HepG2 (cell line): ENCODE data around the gene MYO5B.

ENCODE experiments used
- EZH2 ChIP-seq: conservative IDR thresholded peaks from 2 replicates; pipeline ENCODE4 v1.6.1; 2012; ENCODE audit warnings: mild to moderate bottlenecking, low read depth, low read length, moderate library complexity
- FOXM1 ChIP-seq: sonication (generic); formaldehyde crosslinking; IDR thresholded peaks from 2 replicates; pipeline ENCODE4 v1.5.0; 2020; ENCODE audit warnings: missing genetic modification reagents
- NR2C2 ChIP-seq: sonication (generic); formaldehyde crosslinking; IDR thresholded peaks from 2 replicates; pipeline ENCODE4 v1.4.0; 2020; ENCODE audit warnings: missing genetic modification reagents, mild to moderate bottlenecking, moderate library complexity, borderline replicate concordance
- POLR2A ChIP-seq, 2 experiments: IDR thresholded peaks; 2 replicates each; pipeline ENCODE4 v1.6.1; 2011; ENCODE audit warnings: low read depth in 2 of 2, low read length in 2 of 2, mild to moderate bottlenecking in 1 of 2, moderate library complexity in 1 of 2; ENCODE audit not compliant: insufficient read depth in 1 of 2
- PRMT3 ChIP-seq: sonication (generic); formaldehyde crosslinking; IDR thresholded peaks from 2 replicates; pipeline ENCODE4 v1.8.1; 2022; ENCODE audit warnings: low read depth, mild to moderate bottlenecking, moderate library complexity, missing genetic modification reagents, borderline replicate concordance
- RAD51 ChIP-seq: fragments of 450-650 bp; IDR thresholded peaks from 2 replicates; pipeline ENCODE4 v1.6.1; 2016; ENCODE audit warnings: borderline replicate concordance
- SUZ12 ChIP-seq: fragments of 150-350 bp; IDR thresholded peaks from 2 replicates; pipeline ENCODE4 v1.6.1; 2014; ENCODE audit warnings: low read depth, low read length
- TCF7 ChIP-seq: sonication (generic); IDR thresholded peaks from 2 replicates; pipeline ENCODE4 v1.6.1; 2016; ENCODE audit warnings: antibody characterized with exemption, low read depth
- ZNF589 ChIP-seq: sonication (generic); formaldehyde crosslinking; conservative IDR thresholded peaks from 2 replicates; pipeline ENCODE4 v1.8.0; 2022; ENCODE audit warnings: mild to moderate bottlenecking, moderate library complexity, missing genetic modification reagents
- ZNF629 ChIP-seq: sonication (generic); formaldehyde crosslinking; conservative IDR thresholded peaks from 2 replicates; pipeline ENCODE4 v1.5.0; 2020; ENCODE audit warnings: missing genetic modification reagents
- TF ChIP-seq, protein P1 (sequence below): sonication (generic); formaldehyde crosslinking; conservative IDR thresholded peaks from 2 replicates; pipeline ENCODE4 v1.4.0; 2020; ENCODE audit warnings: missing genetic modification reagents
- TF ChIP-seq, protein P2 (sequence below): IDR thresholded peaks from 2 replicates; pipeline ENCODE4 v1.6.1; 2016
- TF ChIP-seq, protein P3 (sequence below): sonication (generic); formaldehyde crosslinking; IDR thresholded peaks from 2 replicates; pipeline ENCODE4 v1.4.0; 2020; ENCODE audit warnings: mild to moderate bottlenecking, missing genetic modification reagents

DNA sequence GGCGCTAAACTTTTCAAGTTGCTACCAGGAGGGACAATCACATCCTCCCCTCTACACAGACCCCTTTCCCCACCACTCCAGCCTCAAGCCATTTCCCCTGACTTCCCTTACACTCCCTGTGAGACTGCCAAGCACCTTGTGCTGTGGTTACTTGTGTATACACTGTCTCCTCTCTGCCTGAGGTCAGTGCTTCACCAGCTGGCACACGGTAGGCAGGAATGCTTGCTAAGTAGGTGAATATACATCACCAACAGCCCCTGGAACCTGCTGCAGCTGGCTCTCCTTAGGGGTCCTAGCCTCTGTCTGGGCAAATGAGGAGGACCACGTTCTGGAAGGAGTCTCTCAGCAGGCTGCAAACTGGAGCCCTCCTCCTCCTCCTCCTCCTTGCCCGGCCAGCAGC, 343.3 kb downstream of the MYO5B start:
- TF ChIP-seq, protein P1, sequence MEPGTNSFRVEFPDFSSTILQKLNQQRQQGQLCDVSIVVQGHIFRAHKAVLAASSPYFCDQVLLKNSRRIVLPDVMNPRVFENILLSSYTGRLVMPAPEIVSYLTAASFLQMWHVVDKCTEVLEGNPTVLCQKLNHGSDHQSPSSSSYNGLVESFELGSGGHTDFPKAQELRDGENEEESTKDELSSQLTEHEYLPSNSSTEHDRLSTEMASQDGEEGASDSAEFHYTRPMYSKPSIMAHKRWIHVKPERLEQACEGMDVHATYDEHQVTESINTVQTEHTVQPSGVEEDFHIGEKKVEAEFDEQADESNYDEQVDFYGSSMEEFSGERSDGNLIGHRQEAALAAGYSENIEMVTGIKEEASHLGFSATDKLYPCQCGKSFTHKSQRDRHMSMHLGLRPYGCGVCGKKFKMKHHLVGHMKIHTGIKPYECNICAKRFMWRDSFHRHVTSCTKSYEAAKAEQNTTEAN (CRISPR knock-in tag) = no peak
- no peak for TF ChIP-seq TCF7
- no peak for TF ChIP-seq PRMT3 (CRISPR knock-in tag)
- TF ChIP-seq ZNF589 (CRISPR knock-in tag) = no peak
- no peak for TF ChIP-seq SUZ12
- no peak for TF ChIP-seq NR2C2 (CRISPR knock-in tag)
- TF ChIP-seq, protein P2, sequence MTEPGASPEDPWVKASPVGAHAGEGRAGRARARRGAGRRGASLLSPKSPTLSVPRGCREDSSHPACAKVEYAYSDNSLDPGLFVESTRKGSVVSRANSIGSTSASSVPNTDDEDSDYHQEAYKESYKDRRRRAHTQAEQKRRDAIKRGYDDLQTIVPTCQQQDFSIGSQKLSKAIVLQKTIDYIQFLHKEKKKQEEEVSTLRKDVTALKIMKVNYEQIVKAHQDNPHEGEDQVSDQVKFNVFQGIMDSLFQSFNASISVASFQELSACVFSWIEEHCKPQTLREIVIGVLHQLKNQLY (CRISPR knock-in tag) = no peak
- TF ChIP-seq, protein P3, sequence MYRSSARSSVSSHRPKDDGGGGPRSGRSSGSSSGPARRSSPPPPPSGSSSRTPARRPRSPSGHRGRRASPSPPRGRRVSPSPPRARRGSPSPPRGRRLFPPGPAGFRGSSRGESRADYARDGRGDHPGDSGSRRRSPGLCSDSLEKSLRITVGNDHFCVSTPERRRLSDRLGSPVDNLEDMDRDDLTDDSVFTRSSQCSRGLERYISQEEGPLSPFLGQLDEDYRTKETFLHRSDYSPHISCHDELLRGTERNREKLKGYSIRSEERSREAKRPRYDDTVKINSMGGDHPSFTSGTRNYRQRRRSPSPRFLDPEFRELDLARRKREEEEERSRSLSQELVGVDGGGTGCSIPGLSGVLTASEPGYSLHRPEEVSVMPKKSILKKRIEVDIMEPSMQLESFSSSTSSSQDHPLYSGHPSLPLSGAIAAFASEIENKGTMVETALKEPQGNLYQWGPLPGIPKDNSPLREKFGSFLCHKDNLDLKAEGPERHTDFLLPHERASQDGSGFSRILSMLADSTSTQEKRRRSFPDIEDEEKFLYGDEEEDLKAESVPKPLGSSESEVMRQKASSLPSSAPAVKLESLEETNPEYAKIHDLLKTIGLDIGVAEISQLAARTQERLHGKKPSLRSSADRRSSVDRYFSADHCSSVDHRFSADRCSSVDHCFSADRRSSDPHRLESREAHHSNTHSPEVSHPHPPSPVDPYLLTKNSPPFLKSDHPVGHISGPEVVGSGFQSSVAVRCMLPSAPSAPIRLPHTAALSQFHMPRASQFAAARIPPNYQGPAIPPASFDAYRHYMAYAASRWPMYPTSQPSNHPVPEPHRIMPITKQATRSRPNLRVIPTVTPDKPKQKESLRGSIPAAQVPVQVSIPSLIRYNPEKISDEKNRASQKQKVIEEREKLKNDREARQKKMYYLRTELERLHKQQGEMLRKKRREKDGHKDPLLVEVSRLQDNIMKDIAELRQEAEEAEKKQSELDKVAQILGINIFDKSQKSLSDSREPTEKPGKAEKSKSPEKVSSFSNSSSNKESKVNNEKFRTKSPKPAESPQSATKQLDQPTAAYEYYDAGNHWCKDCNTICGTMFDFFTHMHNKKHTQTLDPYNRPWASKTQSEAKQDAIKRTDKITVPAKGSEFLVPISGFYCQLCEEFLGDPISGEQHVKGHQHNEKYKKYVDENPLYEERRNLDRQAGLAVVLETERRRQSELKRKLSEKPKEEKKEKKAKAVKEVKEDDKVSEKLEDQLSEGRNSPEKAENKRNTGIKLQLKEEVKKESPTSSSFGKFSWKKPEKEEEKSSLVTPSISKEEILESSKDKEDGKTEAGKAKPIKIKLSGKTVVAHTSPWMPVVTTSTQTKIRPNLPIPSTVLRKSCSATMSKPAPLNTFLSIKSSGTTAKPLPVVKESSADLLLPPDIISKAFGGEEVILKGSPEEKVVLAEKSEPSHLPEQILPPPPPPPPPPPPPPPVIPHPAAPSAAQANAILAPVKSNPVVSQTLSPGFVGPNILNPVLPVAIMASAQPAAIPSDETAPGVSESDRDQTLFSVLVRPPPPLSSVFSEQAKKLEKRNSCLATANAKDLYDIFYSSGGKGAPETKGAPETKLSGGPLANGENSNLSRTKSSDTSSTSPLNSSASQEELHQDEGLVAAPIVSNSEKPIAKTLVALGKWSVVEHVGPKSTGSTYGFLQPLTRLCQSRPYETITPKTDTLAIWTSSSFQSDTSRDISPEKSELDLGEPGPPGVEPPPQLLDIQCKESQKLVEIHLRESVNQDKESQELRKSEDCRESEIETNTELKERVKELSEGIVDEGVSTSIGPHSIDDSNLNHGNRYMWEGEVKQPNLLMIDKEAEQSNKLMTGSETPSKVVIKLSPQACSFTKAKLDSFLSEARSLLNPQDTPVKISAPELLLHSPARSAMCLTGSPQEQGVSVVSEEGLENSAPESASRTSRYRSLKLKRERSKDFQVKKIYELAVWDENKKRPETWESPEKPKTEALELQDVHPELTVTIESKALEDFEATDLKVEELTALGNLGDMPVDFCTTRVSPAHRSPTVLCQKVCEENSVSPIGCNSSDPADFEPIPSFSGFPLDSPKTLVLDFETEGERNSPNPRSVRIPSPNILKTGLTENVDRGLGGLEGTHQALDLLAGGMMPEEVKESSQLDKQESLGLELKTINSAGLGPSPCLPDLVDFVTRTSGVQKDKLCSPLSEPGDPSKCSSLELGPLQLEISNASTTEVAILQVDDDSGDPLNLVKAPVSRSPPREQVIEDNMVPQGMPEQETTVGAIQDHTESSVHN (CRISPR knock-in tag) = no peak
- TF ChIP-seq EZH2 = no peak
- no peak for TF ChIP-seq FOXM1
- TF ChIP-seq POLR2A (IDR thresholded peaks at IDR 0.05; ENCODE audit: insufficient read depth in 1 of 2, low read depth in 2 of 2, low read length in 2 of 2) = no peak
- no peak for TF ChIP-seq RAD51
- no peak for TF ChIP-seq ZNF629 (CRISPR knock-in tag)
